HG02884 (cell line): ENCODE results near the gene MEF2C.

Source experiments
- ATAC-seq: cut with Tn5 transposase; IDR thresholded peaks from one replicate; pipeline ENCODE4 v1.9.1; 2021; ENCODE audit warnings: mild to moderate bottlenecking, moderate library complexity; ENCODE audit not compliant: unreplicated experiment

MEF2C gene

GRCh38 chr5:88830567-88830966 lies 52.4 kb downstream of the MEF2C start:
- no peak for ATAC-seq

- no peak for ATAC-seq
Observed at GRCh38 chr5:88829775-88830174, 53.2 kb downstream of the MEF2C start.

GRCh38 chr5:88829054-88829453 lies 53.9 kb downstream of the MEF2C start:
- no peak for ATAC-seq

- ATAC-seq = no peak
Observed at GRCh38 chr5:88827997-88828396, 55.0 kb downstream of the MEF2C start.

GRCh38 chr5:88826646-88827585 lies 56.1 kb downstream of the MEF2C start:
- ATAC-seq = peak; percentile 60

GRCh38 chr5:88825584-88826315 lies 57.2 kb downstream of the MEF2C start:
- ATAC-seq = no peak

- no peak for ATAC-seq
Observed at GRCh38 chr5:88824892-88825583, 57.9 kb downstream of the MEF2C start.

- no peak for ATAC-seq
Observed at GRCh38 chr5:88824141-88824540, 58.8 kb downstream of the MEF2C start.

- ATAC-seq = no peak
Observed at GRCh38 chr5:88823201-88823600, 59.8 kb downstream of the MEF2C start.

- ATAC-seq = no peak
Observed at GRCh38 chr5:88821161-88821560, 61.8 kb downstream of the MEF2C start.

GRCh38 chr5:88820581-88820980 lies 62.4 kb downstream of the MEF2C start:
- no peak for ATAC-seq

GRCh38 chr5:88819301-88819999 lies 63.5 kb downstream of the MEF2C start:
- ATAC-seq = no peak

GRCh38 chr5:88818296-88818695 lies 64.7 kb downstream of the MEF2C start:
- no peak for ATAC-seq

- no peak for ATAC-seq
Observed at GRCh38 chr5:88816195-88816594, 66.8 kb downstream of the MEF2C start.

GRCh38 chr5:88815050-88815789 lies 67.8 kb downstream of the MEF2C start:
- no peak for ATAC-seq

GRCh38 chr5:88813805-88814575 lies 69.0 kb downstream of the MEF2C start:
- no peak for ATAC-seq

GRCh38 chr5:88813244-88813643 lies 69.7 kb downstream of the MEF2C start:
- ATAC-seq = no peak

GRCh38 chr5:88808153-88808552 lies 74.8 kb downstream of the MEF2C start:
- ATAC-seq = peak; percentile 77

- no peak for ATAC-seq
Observed at GRCh38 chr5:88807327-88807726, 75.7 kb downstream of the MEF2C start.
